HL-60 (cell line): Measurements from ENCODE around the gene REXO1.

Experiments used
- DNase-seq, 2 experiments: peaks; one replicate each; pipeline ENCODE4 v3.0.0-alpha.2; 2010 to 2020; ENCODE audit warnings: low read depth in 1 of 2, low spot score in 1 of 2
- H3K27ac ChIP-seq: fragments of 250-450 bp; sonication (Bioruptor Pico); replicated peaks from 2 replicates; pipeline ENCODE4 v1.5.1; 2020; ENCODE audit warnings: mild to moderate bottlenecking, moderate library complexity
- H3K27me3 ChIP-seq: fragments of 250-450 bp; sonication (Bioruptor Pico); 2 replicates; pipeline ENCODE4 v1.5.1; 2021; ENCODE audit warnings: mild to moderate bottlenecking, moderate library complexity; ENCODE audit not compliant: insufficient read depth, poor library complexity, severe bottlenecking
- H3K4me3 ChIP-seq: replicated peaks from 2 replicates; pipeline ENCODE4 v1.5.1; 2011; ENCODE audit warnings: mild to moderate bottlenecking, control low read depth, low read length; ENCODE audit not compliant: insufficient read depth
- GABPA ChIP-seq: IDR thresholded peaks from 2 replicates; pipeline ENCODE4 v1.6.1; 2012; ENCODE audit warnings: low read depth
- POLR2AphosphoS5 ChIP-seq: IDR thresholded peaks from 2 replicates; pipeline ENCODE4 v1.6.1; 2012; ENCODE audit warnings: low read depth
- SPI1 ChIP-seq: IDR thresholded peaks from 2 replicates; pipeline ENCODE4 v1.6.1; 2012; ENCODE audit warnings: low read depth, mild to moderate bottlenecking, borderline replicate concordance
- long read RNA-seq: library from polyadenylated mRNA; unstranded; transcript quantifications from one replicate; pipeline ENCODE4 v2.0.0, GENCODE V29; 2020
- TF ChIP-seq, protein P1 (sequence below): IDR thresholded peaks from 2 replicates; pipeline ENCODE4 v1.6.1; 2012; ENCODE audit warnings: low read depth; ENCODE audit not compliant: insufficient replicate concordance
- TF ChIP-seq, protein P2 (sequence below): IDR thresholded peaks from one replicate; pipeline ENCODE4 v1.5.1; 2011; ENCODE audit warnings: low read length, control low read depth, inconsistent platforms; ENCODE audit not compliant: insufficient read depth

REXO1 gene, protein sequence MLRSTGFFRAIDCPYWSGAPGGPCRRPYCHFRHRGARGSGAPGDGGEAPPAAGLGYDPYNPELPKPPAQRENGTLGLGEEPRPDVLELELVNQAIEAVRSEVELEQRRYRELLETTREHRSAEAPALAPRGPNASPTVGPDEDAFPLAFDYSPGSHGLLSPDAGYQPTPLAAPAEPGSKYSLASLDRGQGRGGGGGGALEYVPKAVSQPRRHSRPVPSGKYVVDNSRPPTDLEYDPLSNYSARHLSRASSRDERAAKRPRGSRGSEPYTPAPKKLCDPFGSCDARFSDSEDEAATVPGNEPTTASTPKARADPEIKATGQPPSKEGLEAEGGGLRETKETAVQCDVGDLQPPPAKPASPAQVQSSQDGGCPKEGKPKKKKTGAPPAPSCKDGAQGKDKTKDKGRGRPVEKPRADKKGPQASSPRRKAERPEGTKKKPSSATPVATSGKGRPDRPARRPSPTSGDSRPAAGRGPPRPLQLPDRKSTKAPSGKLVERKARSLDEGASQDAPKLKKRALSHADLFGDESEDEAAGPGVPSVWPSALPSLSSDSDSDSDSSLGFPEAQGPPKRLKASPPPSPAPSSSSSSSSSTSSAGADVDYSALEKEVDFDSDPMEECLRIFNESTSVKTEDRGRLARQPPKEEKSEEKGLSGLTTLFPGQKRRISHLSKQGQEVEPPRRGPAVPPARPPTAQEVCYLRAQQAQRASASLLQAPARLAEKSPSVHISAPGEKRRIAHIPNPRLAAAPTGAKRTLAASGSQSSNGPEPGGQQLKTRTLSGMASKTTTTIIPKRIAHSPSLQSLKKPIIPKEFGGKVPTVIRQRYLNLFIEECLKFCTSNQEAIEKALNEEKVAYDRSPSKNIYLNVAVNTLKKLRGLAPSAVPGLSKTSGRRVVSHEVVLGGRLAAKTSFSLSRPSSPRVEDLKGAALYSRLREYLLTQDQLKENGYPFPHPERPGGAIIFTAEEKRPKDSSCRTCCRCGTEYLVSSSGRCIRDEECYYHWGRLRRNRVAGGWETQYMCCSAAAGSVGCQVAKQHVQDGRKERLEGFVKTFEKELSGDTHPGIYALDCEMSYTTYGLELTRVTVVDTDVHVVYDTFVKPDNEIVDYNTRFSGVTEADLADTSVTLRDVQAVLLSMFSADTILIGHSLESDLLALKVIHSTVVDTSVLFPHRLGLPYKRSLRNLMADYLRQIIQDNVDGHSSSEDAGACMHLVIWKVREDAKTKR
- long read RNA-seq, partial matches to known transcripts = 2 of 4 reads
- long read RNA-seq, other reads (novel, unspliced or antisense) = 1 of 4 reads

DNA sequence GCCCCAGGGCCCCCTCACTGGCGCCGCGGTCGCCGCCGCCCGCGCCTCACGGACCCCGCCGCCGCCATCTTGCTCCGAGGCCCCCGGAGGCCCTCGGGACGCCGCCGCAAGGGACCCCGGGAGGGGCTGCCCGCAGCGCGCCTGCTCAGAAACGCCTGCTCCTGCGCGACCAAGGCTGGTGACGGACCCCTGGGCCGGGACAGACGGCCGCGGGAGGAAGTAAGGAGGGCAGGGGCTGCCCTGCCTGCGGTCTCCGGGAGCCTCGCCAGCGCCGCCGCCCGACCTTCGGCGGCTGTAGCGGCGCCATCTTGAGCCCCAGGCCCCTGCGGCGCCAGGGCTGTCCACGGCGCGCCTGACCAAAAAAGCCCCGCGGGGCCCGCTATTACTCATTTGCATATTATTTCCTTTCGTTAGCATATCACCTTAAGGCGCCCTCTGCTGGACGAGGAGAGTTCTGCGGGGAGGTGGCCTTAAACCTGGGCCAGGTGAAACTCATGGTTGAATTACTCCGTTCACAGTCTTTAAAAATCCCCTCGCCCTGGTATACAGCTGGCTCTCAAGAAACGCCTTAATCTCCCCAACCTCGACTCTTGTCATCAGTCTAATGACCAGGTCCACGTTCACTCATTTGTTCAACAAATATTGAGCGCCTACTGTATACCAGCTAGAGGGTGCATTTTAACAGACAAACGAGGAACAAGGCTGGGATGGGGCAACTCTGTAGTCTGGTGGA, at the start of gene REXO1:
Gene REXO1, minus strand, starts transcription at position 85 of the 733 bp plus-strand sequence. CDS start 125 bp downstream, outside the sequence.
- peak; percentile 81 to 97 for DNase-seq
- peak within 1 kb of the TSS; percentile 99 for H3K27ac ChIP-seq
- H3K4me3 ChIP-seq = peak within 1 kb of the TSS; percentile 99
- peak; percentile 40; the same call in 1 of the 2 replicates for TF ChIP-seq POLR2AphosphoS5
- TF ChIP-seq, protein P1, sequence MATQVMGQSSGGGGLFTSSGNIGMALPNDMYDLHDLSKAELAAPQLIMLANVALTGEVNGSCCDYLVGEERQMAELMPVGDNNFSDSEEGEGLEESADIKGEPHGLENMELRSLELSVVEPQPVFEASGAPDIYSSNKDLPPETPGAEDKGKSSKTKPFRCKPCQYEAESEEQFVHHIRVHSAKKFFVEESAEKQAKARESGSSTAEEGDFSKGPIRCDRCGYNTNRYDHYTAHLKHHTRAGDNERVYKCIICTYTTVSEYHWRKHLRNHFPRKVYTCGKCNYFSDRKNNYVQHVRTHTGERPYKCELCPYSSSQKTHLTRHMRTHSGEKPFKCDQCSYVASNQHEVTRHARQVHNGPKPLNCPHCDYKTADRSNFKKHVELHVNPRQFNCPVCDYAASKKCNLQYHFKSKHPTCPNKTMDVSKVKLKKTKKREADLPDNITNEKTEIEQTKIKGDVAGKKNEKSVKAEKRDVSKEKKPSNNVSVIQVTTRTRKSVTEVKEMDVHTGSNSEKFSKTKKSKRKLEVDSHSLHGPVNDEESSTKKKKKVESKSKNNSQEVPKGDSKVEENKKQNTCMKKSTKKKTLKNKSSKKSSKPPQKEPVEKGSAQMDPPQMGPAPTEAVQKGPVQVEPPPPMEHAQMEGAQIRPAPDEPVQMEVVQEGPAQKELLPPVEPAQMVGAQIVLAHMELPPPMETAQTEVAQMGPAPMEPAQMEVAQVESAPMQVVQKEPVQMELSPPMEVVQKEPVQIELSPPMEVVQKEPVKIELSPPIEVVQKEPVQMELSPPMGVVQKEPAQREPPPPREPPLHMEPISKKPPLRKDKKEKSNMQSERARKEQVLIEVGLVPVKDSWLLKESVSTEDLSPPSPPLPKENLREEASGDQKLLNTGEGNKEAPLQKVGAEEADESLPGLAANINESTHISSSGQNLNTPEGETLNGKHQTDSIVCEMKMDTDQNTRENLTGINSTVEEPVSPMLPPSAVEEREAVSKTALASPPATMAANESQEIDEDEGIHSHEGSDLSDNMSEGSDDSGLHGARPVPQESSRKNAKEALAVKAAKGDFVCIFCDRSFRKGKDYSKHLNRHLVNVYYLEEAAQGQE = peak; percentile 69
- no peak for TF ChIP-seq GABPA
- TF ChIP-seq, protein P2, sequence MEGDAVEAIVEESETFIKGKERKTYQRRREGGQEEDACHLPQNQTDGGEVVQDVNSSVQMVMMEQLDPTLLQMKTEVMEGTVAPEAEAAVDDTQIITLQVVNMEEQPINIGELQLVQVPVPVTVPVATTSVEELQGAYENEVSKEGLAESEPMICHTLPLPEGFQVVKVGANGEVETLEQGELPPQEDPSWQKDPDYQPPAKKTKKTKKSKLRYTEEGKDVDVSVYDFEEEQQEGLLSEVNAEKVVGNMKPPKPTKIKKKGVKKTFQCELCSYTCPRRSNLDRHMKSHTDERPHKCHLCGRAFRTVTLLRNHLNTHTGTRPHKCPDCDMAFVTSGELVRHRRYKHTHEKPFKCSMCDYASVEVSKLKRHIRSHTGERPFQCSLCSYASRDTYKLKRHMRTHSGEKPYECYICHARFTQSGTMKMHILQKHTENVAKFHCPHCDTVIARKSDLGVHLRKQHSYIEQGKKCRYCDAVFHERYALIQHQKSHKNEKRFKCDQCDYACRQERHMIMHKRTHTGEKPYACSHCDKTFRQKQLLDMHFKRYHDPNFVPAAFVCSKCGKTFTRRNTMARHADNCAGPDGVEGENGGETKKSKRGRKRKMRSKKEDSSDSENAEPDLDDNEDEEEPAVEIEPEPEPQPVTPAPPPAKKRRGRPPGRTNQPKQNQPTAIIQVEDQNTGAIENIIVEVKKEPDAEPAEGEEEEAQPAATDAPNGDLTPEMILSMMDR = peak; percentile 89
- H3K27me3 ChIP-seq = no peaks in the 10 kb centered on the region

DNA sequence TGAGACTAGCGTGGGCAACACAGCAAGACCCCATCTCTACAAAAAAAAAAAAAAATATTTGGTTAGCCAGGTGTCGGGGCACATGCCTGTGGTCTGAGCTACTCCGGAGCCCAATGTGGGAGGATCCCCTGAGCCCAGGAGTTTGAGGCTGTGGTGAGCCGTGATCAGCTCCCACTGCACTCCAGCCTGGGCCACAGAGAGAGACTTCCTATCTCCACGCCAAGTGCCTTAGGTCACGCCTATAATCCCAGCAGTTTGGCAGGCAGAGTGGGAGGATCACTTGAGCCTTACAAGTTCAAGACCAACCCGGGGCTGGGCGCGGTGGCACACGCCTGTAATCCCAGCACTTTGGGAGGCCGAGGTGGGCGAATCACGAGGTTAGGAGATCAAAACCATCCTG, 48.2 kb upstream of the REXO1 start:
- Histone ChIP-seq H3K27me3 (no peaks in the 10 kb centered on the region), H3K4me3 (no peak overlapping the region), H3K27ac (peak overlapping the region; percentile 76)
- TF ChIP-seq, protein P2 = no peak
- no peak for TF ChIP-seq SPI1
- TF ChIP-seq GABPA = no peak
- no peak for TF ChIP-seq POLR2AphosphoS5
- TF ChIP-seq, protein P1 = no peak
- DNase-seq = peak in 1 of 2 experiments; percentile 33

DNA sequence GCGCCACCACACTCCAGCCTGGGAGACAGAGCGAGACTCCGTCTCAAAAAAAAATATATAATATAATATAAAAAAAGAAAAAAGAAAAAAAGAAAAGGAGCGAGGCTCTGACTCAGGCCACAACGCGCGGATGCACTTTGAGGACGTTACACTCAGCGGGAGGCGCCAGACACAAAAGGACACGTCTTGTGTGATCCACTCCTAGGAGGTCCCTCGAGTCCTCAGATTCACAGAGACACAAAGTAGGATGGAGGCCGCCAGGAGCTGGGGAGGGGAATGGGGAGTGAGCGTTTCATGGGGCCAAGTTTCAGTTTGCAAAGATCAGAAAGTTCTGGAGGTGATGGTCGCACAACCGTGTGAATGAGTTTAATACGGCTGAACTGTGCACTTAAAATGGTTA, 45.5 kb upstream of the REXO1 start:
- Histone ChIP-seq H3K27me3 (no peaks in the 10 kb centered on the region), H3K4me3 (no peak overlapping the region), H3K27ac (no peak overlapping the region)
- no peak for TF ChIP-seq GABPA
- TF ChIP-seq, protein P2 = no peak
- TF ChIP-seq POLR2AphosphoS5 = no peak
- no peak for TF ChIP-seq SPI1
- TF ChIP-seq, protein P1 = no peak
- DNase-seq = no peak
